Lung (tissue), 12 donors: Measurements from ENCODE around the gene TMEM176A. TPM values are rescaled to one million over a fixed set of nuclear protein-coding genes. Genes with fewer than 3 reads are reported as not detected.
A peak's percentile ranks its signal among the peaks of the same experiment; 100 is the strongest.
"Not testable (repeated sequence)": the region's sequence is repeated elsewhere in the genome, so short reads cannot be mapped to it uniquely, and the experiment has no call there.

ENCODE experiments used
- ATAC-seq: fragments of 200-7000 bp; cut with Tn5 transposase; one replicate; pipeline ENCODE4 v1.9.1; 2020; ENCODE audit warnings: moderate number of reproducible peaks; ENCODE audit not compliant: insufficient read depth, low FRiP score
- DNase-seq, 3 donors: peaks; one replicate each; pipeline ENCODE4 v3.0.0-alpha.2; 2013 to 2017
- H3K27ac ChIP-seq, 2 donors: one replicate each; pipeline ENCODE4 v1.5.1; 2013; ENCODE audit warnings: mild to moderate bottlenecking in 2 of 2, moderate library complexity in 2 of 2, control low read depth in 1 of 2, inconsistent platforms in 1 of 2, low read depth in 1 of 2, low read length in 1 of 2
- H3K27me3 ChIP-seq, 3 donors: one replicate each; pipeline ENCODE4 v1.5.1; 2013; ENCODE audit warnings: low read length in 2 of 3; ENCODE audit not compliant: control insufficient read depth in 3 of 3, insufficient read depth in 3 of 3
- H3K36me3 ChIP-seq, 4 donors: one replicate each; pipeline ENCODE4 v1.5.1; 2013; ENCODE audit warnings: low read length in 4 of 4, mild to moderate bottlenecking in 1 of 4, moderate library complexity in 1 of 4; ENCODE audit not compliant: control insufficient read depth in 4 of 4, insufficient read depth in 4 of 4
- H3K4me1 ChIP-seq, 5 donors: one replicate each; pipeline ENCODE4 v1.5.1; 2013; ENCODE audit warnings: low read length in 5 of 5, mild to moderate bottlenecking in 2 of 5, moderate library complexity in 1 of 5; ENCODE audit not compliant: control insufficient read depth in 5 of 5, insufficient read depth in 5 of 5
- H3K4me3 ChIP-seq: one replicate; pipeline ENCODE4 v1.5.1; 2013; ENCODE audit warnings: mild to moderate bottlenecking, control low read depth, moderate library complexity
- H3K9ac ChIP-seq, 2 donors: one replicate each; pipeline ENCODE4 v1.5.1; 2013; ENCODE audit warnings: low read length in 2 of 2, control low read depth in 1 of 2; ENCODE audit not compliant: insufficient read depth in 1 of 2
- H3K9me3 ChIP-seq, 4 donors: one replicate each; pipeline ENCODE4 v1.5.1; 2013; ENCODE audit warnings: low read length in 3 of 4, mild to moderate bottlenecking in 1 of 4, moderate library complexity in 1 of 4; ENCODE audit not compliant: control insufficient read depth in 4 of 4, insufficient read depth in 3 of 4
- WGBS, 2 donors: extraction: QIAGEN DNeasy Blood & Tissue Kit; methylation state at CpG; one replicate each; pipeline ENCODE4 v1.1.7; 2013; 5-methylcytosine and 5-hydroxymethylcytosine counted together
- polyA plus RNA-seq, 2 donors: library from polyadenylated mRNA; stranded (reverse); fragments of 200-250 nt; gene quantifications; one replicate each; pipeline ENCODE4 v1.2.1, GENCODE V29; 2013
- total RNA-seq, 2 donors: library from RNA; depleted of rRNA in 1 of 2; stranded (reverse); fragments of >200 nt in 1 of 2; gene quantifications; one replicate each; pipeline ENCODE4 v1.2.1, GENCODE V29; 2014 to 2021
- TF ChIP-seq, protein P1 (sequence below): IDR thresholded peaks from 2 replicates; pipeline ENCODE4 v1.5.1; 2012; ENCODE audit warnings: mild to moderate bottlenecking; ENCODE audit errors: control extremely low read depth, extremely low read depth
- donor health status: control.
- donor health status: control.
- donor health status: Bipolar disorder and iron deficiency.
- donor health status: healthy.
- donor health status: DM: yes; HTN: yes; CAD: no.

TMEM176A gene
- total and polyA plus RNA-seq, 4 donors: 18.3 to 33.1 (median 23.3) TPM

DNA sequence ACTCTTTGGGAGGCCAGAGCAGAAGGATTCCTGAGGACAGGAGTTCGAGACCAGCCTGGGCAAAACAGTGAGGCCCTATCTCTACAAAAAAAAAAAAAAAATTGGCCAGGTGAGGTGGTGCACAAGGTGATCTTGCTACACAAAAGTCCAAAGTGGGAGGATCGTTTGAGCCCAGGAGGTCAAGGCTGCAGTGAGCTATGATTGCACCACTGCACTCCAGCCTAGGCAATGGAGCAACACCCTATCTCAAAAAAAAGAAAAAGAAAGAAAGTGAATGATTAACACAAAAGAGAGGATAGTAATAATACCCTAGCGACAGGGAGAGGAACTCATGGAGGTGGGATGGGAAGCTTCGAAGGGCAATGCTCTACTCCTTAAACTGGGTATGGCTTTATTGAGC lies 30.8 kb upstream of the TMEM176A start:
- no peaks in the 10 kb centered on the region for H3K36me3 ChIP-seq
- ATAC-seq (no peak), DNase-seq (no peak)
- H3K9ac ChIP-seq: no peak overlapping the region
- no peak overlapping the region for H3K27ac ChIP-seq
- WGBS, 2 donors: 90 to 94% methylated on average over 4 of the region's 4 CpGs
- H3K4me3 ChIP-seq: no peak overlapping the region
- H3K4me1 ChIP-seq: peaks cover 0 to 16% (median 0%) of the 10 kb centered on the region in 5 donors
- H3K27me3 ChIP-seq: no peaks in the 10 kb centered on the region
- peaks cover 0 to 5% (median 0%) of the 10 kb centered on the region in 4 donors for H3K9me3 ChIP-seq
- TF ChIP-seq, protein P1, sequence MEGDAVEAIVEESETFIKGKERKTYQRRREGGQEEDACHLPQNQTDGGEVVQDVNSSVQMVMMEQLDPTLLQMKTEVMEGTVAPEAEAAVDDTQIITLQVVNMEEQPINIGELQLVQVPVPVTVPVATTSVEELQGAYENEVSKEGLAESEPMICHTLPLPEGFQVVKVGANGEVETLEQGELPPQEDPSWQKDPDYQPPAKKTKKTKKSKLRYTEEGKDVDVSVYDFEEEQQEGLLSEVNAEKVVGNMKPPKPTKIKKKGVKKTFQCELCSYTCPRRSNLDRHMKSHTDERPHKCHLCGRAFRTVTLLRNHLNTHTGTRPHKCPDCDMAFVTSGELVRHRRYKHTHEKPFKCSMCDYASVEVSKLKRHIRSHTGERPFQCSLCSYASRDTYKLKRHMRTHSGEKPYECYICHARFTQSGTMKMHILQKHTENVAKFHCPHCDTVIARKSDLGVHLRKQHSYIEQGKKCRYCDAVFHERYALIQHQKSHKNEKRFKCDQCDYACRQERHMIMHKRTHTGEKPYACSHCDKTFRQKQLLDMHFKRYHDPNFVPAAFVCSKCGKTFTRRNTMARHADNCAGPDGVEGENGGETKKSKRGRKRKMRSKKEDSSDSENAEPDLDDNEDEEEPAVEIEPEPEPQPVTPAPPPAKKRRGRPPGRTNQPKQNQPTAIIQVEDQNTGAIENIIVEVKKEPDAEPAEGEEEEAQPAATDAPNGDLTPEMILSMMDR: no peak

DNA sequence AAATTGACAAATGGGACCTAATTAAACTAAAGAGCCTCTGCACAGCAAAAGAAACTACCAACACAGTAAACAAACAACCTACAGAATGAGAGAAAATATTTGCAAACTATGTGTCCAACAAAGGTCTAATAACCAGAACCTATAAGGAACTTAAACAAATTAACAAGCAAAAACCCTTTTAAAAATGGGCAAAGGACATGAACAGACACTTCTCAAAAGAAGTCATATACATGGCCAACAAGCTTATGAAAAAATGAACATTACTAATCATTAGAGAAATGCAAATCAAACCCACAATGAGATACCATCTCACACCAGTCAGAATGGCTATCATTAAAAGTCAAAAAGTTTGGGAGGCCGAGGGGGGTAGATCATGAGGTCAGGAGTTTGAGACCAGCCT lies 26.4 kb upstream of the TMEM176A start:
- not testable (repeated sequence) for H3K9ac ChIP-seq, H3K4me3 ChIP-seq, H3K9me3 ChIP-seq, H3K36me3 ChIP-seq, H3K27me3 ChIP-seq, ATAC-seq, H3K27ac ChIP-seq, H3K4me1 ChIP-seq, DNase-seq
- WGBS, 2 donors: 84 to 91% methylated on average over 1 of the region's 1 CpG

DNA sequence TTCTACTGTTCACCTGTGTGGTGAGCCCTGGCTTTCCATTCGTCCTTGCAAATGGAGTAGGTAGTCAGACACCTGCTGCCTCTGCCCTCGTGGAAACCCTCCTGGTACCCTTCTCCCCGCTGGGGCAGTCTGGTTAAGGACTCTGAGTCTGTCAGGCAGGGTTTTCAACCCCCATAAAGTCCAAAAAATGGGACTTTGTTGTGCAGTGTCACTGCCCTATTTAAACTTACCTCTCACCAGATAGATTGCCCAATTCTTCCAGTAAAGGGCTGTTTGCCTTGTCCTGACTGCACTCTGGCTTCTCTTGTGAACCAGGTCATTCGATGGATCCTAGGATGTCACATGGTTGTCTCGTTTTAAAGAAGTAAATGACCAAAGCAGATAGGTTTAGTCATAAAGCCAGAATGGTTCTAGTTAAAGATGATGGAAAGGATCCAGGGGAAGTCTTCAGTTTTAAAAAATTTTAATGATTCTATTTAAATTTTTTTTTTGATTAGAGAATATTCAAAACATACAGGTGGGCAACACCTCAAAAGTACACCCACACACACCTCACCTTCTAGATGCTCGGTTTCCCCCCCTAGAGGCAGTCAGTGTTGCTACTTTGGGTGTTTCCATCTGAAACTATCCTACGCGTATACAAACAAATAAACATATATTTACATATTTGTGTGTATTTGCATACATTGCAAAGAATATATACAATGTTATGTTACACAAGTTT lies 22.4 kb upstream of the TMEM176A start:
- 55 to 63% methylated on average over 8 of the region's 8 CpGs for whole genome bisulfite sequencing, 2 donors
- ATAC-seq (no peak), DNase-seq (no peak)
- Histone ChIP-seq H3K9me3 (peaks cover 0 to 5% (median 0%) of the 10 kb centered on the region in 4 donors), H3K4me3 (no peak overlapping the region), H3K4me1 (peaks cover 0 to 7% (median 0%) of the 10 kb centered on the region in 5 donors), H3K27ac (no peak overlapping the region), H3K27me3 (peaks cover 0 to 2% (median 0%) of the 10 kb centered on the region in 3 donors), H3K36me3 (no peaks in the 10 kb centered on the region), H3K9ac (no peak overlapping the region)
- TF ChIP-seq, protein P1: no peak

DNA sequence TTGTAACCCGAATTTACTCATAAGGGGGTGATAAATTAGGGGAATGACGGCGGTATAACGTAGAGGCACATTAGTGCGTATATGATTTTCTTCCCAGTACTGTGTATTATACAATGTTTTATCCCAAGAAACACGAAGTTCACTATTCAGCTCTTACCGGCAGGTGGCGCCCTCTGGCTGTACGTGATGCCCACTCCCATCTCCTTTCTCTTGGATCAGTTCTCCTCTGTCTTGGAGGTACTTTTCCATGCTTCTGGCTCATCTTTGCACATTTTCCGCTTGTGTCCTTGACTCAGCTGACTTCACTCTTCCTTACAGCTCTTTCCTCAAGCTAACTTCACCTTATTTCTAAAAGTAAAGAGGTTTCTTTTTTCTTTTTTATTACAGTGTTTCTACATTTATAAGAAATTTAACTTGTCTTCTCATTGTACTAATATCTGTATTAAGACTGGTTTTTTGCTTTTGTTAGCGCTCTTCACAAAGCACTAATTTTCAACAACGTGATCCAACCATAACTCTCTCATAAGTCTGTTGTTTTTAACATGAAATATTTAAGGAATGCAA lies 21.7 kb upstream of the TMEM176A start:
- Histone ChIP-seq H3K4me3 (no peak overlapping the region), H3K36me3 (no peaks in the 10 kb centered on the region), H3K27me3 (peaks cover 0 to 2% (median 0%) of the 10 kb centered on the region in 3 donors), H3K9me3 (peaks cover 0 to 3% (median 0%) of the 10 kb centered on the region in 4 donors), H3K4me1 (peaks cover 0 to 7% (median 0%) of the 10 kb centered on the region in 5 donors), H3K9ac (no peak overlapping the region), H3K27ac (no peak overlapping the region)
- TF ChIP-seq, protein P1: peak; percentile 80
- ATAC-seq (peak; percentile 72), DNase-seq (peak; percentile 87 to 89 (median 89))
- WGBS, 2 donors: 10% methylated on average over 12 of the region's 12 CpGs
